ENCODE measurements around the gene GIPC2. TPM values are rescaled to one million over a fixed set of nuclear protein-coding genes. Genes with fewer than 3 reads are reported as not detected.
"Not testable (repeated sequence)": the region's sequence is repeated elsewhere in the genome, so short reads cannot be mapped to it uniquely, and the experiment has no call there.

Gene GIPC2
- total and polyA plus RNA-seq, 2 donors (not counting 3 experiments of a cell fraction or from before 2014, with no cell fraction given) = 2.8 to 9.6 TPM

GRCh38 chr1:78114034-78114956 is 68.5 kb downstream of the GIPC2 start:
- FAIRE-seq = peak; percentile 77

GRCh38 chr1:78120485-78120884 is 74.7 kb downstream of the GIPC2 start:
- H3K4me2 ChIP-seq (ENCODE audit: insufficient read depth, low read length); BruUV-seq (replicated peaks); H3K36me3 ChIP-seq (ENCODE audit: control insufficient read depth in 2 of 2, extremely low read depth in 1 of 2, insufficient read depth in 2 of 2, low read length in 2 of 2); CTCF ChIA-PET; H3K9me3 ChIP-seq (replicated peaks; ENCODE audit: control insufficient read depth, insufficient read depth, low read length); H3K4me1 ChIP-seq (ENCODE audit: control insufficient read depth, extremely low read depth, insufficient read depth, low read length); H4K20me1 ChIP-seq (replicated peaks; ENCODE audit: control insufficient read depth, extremely low read depth, insufficient read depth, low read length); FAIRE-seq; H3K27me3 ChIP-seq (ENCODE audit: control insufficient read depth in 2 of 2, insufficient read depth in 2 of 2, low read length in 2 of 2); H3K27ac ChIP-seq (ENCODE audit: insufficient read depth, low read depth, low read length); H3K9ac ChIP-seq (replicated peaks; ENCODE audit: extremely low read depth, insufficient read depth, low read length); H3K9me1 ChIP-seq (replicated peaks; ENCODE audit: control insufficient read depth, extremely low read depth, insufficient read depth, low read length); H3K4me3 ChIP-seq (replicated peaks in 1 of 3; ENCODE audit: insufficient read depth in 1 of 3, low read depth in 1 of 3, low read length in 3 of 3); intact Hi-C loops (cut with micrococcal nuclease); dilution Hi-C loops (cut with MboI; ENCODE audit: extremely low pct_ligation_motif_present, low sequenced_read_pairs); H2AFZ ChIP-seq (ENCODE audit: low read depth, low read length); H3K79me2 ChIP-seq (ENCODE audit: control insufficient read depth, insufficient read depth, low read length); DNase-seq (ENCODE audit: low read depth, low spot score); POLR2A ChIA-PET: not testable (repeated sequence)

More at GRCh38 chr1:78114034-78114956, 68.5 kb downstream of the GIPC2 start:
- Histone ChIP-seq H3K9ac (replicated peaks; ENCODE audit: extremely low read depth, insufficient read depth, low read length) (no peak overlapping the region), H3K36me3 (ENCODE audit: control insufficient read depth in 2 of 2, extremely low read depth in 1 of 2, insufficient read depth in 2 of 2, low read length in 2 of 2) (no peaks in the 10 kb centered on the region), H3K4me2 (ENCODE audit: insufficient read depth, low read length) (no peak overlapping the region), H4K20me1 (replicated peaks; ENCODE audit: control insufficient read depth, extremely low read depth, insufficient read depth, low read length) (no peaks in the 10 kb centered on the region), H3K27me3 (ENCODE audit: control insufficient read depth in 2 of 2, insufficient read depth in 2 of 2, low read length in 2 of 2) (no peaks in the 10 kb centered on the region), H3K27ac (ENCODE audit: insufficient read depth, low read depth, low read length) (no peak overlapping the region), H3K9me3 (replicated peaks; ENCODE audit: control insufficient read depth, insufficient read depth, low read length) (no peaks in the 10 kb centered on the region), H3K4me1 (ENCODE audit: control insufficient read depth, extremely low read depth, insufficient read depth, low read length) (no peaks in the 10 kb centered on the region), H2AFZ (ENCODE audit: low read depth, low read length) (no peak overlapping the region), H3K4me3 (replicated peaks in 1 of 3; ENCODE audit: insufficient read depth in 1 of 3, low read depth in 1 of 3, low read length in 3 of 3) (no peak overlapping the region), H3K9me1 (replicated peaks; ENCODE audit: control insufficient read depth, extremely low read depth, insufficient read depth, low read length) (no peaks in the 10 kb centered on the region), H3K79me2 (ENCODE audit: control insufficient read depth, insufficient read depth, low read length) (peaks cover 3% of the 10 kb centered on the region)
- TF ChIP-seq CTCF (IDR thresholded peaks at IDR 0.05; ENCODE audit: extremely low read depth in 1 of 2, insufficient read depth in 1 of 2, low read depth in 1 of 2, low read length in 2 of 2) (peak; percentile 57 to 76), JUN (IDR thresholded peaks at IDR 0.05; ENCODE audit: borderline replicate concordance, insufficient read depth, insufficient read length, low read depth) (no peak)
- ChIA-PET POLR2A (interaction anchor here (0.5 to 2.7 kb wide), 8 partner anchors 10 to 139 kb away, joined by 3 to 35 read pairs (median 3); partner anchors contain the start of genes DNAJB4 and FUBP1), CTCF (interaction anchor here (0.5 to 3.1 kb wide), 65 partner anchors 11 to 668 kb away, joined by 3 to 250 read pairs (median 6); partner anchors contain the start of genes DNAJB4, FUBP1 and GIPC2)
- peak; percentile 93 for DNase-seq (ENCODE audit: low read depth, low spot score)
- intact Hi-C loops (cut with micrococcal nuclease) (loop anchor here (1.0 to 10.0 kb wide), 8 partner anchors 36 to 965 kb away; partner anchors contain the start of genes DNAJB4 and FUBP1), dilution Hi-C loops (cut with MboI; ENCODE audit: extremely low pct_ligation_motif_present, low sequenced_read_pairs) (no loop called here)
- no TSS peak for BruUV-seq (replicated peaks)
